ENCODE results near the gene STUB1. TPM values are rescaled to one million over a fixed set of nuclear protein-coding genes. Genes with fewer than 3 reads are reported as not detected.

STUB1 gene
- total RNA-seq, 1 donor from 2014 or later, result 90.8 TPM

Other genes starting within 250 kb of the STUB1 start
- 24.0 and 37.2 TPM in 2 replicates for gene CAPN15, start 152.7 kb upstream of the STUB1 start, total RNA-seq
- not detected in 2 replicates for gene PRR35, start 120.0 kb upstream of the STUB1 start, total RNA-seq
- gene NHLRC4, start 113.4 kb upstream of the STUB1 start, total RNA-seq, result 1.5 and 3.4 TPM in 2 replicates
- gene PIGQ, start 110.4 kb upstream of the STUB1 start, total RNA-seq, result 17.8 and 19.0 TPM in 2 replicates
- 9.3 and 13.4 TPM in 2 replicates for gene RAB40C, start 90.3 kb upstream of the STUB1 start, total RNA-seq
- under 0.01 and 0.19 TPM in 2 replicates for gene WFIKKN1, start 49.4 kb upstream of the STUB1 start, total RNA-seq
- 77.8 and 81.9 TPM in 2 replicates for gene METTL26, start 44.1 kb upstream of the STUB1 start, total RNA-seq
- gene MCRIP2, start 38.6 kb upstream of the STUB1 start, total RNA-seq, result 21.7 and 22.8 TPM in 2 replicates
- gene WDR90, start 31.0 kb upstream of the STUB1 start, total RNA-seq, result 11.0 and 11.3 TPM in 2 replicates
- 29.9 and 38.2 TPM in 2 replicates for gene RHOT2, start 12.3 kb upstream of the STUB1 start, total RNA-seq
- gene RHBDL1, start 4.7 kb upstream of the STUB1 start, total RNA-seq, result 0.77 and 3.1 TPM in 2 replicates
- 23.6 and 28.2 TPM in 2 replicates for gene JMJD8, start 3.9 kb downstream of the STUB1 start, total RNA-seq
- 2.3 and 9.0 TPM in 2 replicates for gene WDR24, start 10.0 kb downstream of the STUB1 start, total RNA-seq
- gene FBXL16, start 25.4 kb downstream of the STUB1 start, total RNA-seq, result under 0.01 TPM in 2 replicates
- 54.3 and 76.4 TPM in 2 replicates for gene METRN, start 34.7 kb downstream of the STUB1 start, total RNA-seq
- 34.1 and 39.5 TPM in 2 replicates for gene ANTKMT, start 40.7 kb downstream of the STUB1 start, total RNA-seq
- 1.3 and 2.0 TPM in 2 replicates for gene CCDC78, start 46.0 kb downstream of the STUB1 start, total RNA-seq
- 9.0 and 16.1 TPM in 2 replicates for gene HAGHL, start 46.7 kb downstream of the STUB1 start, total RNA-seq
- 24.7 and 31.9 TPM in 2 replicates for gene CIAO3, start 60.6 kb downstream of the STUB1 start, total RNA-seq
- gene MSLN, start 80.3 kb downstream of the STUB1 start, total RNA-seq, result under 0.01 TPM in 1 of 2 replicates, not detected in the other
- 13.0 and 24.0 TPM in 2 replicates for gene RPUSD1, start 108.0 kb downstream of the STUB1 start, total RNA-seq
- 7.9 and 34.1 TPM in 2 replicates for gene CHTF18, start 108.2 kb downstream of the STUB1 start, total RNA-seq
- not detected in 2 replicates for gene GNG13, start 120.3 kb downstream of the STUB1 start, total RNA-seq